Left ventricle myocardium inferior (tissue), 1 donor: ENCODE results near the gene SLC26A9. TPM values are rescaled to one million over a fixed set of nuclear protein-coding genes. Genes with fewer than 3 reads are reported as not detected.

Experiments
- DNase-seq: peaks from one replicate; pipeline ENCODE4 v3.0.0-alpha.2; 2020
- H3K27ac ChIP-seq: fragments of 200-600 bp; replicated peaks from 2 replicates; pipeline ENCODE4 v1.8.0; 2021
- H3K27me3 ChIP-seq: fragments of 200-600 bp; 2 replicates; pipeline ENCODE4 v1.8.0; 2021; ENCODE audit warnings: low read depth
- H3K36me3 ChIP-seq: fragments of 200-600 bp; 2 replicates; pipeline ENCODE4 v1.8.0; 2021
- H3K4me1 ChIP-seq: fragments of 200-600 bp; 2 replicates; pipeline ENCODE4 v1.8.0; 2021
- H3K4me3 ChIP-seq: fragments of 200-600 bp; 2 replicates; pipeline ENCODE4 v1.8.0; 2021; ENCODE audit warnings: mild to moderate bottlenecking, moderate library complexity
- H3K9me3 ChIP-seq: fragments of 200-600 bp; replicated peaks from 2 replicates; pipeline ENCODE4 v1.8.0; 2021
- intact Hi-C: fragments of 100-400 bp; cut with micrococcal nuclease; formaldehyde crosslinking; loops from one replicate; pipeline ENCODE4 v1.11.0; 2022
- total RNA-seq: library from RNA; stranded (reverse); fragmentation: NEBNext Ultra II Directional; extraction: Animal tissue kit (Norgen Biotek cat#: 25700); gene quantifications from one replicate; pipeline ENCODE4 v1.2.1, GENCODE V29; 2021
- TF ChIP-seq, protein P1 (sequence below): fragments of 200-600 bp; IDR thresholded peaks from 2 replicates; pipeline ENCODE4 v1.8.0; 2021; ENCODE audit warnings: antibody characterized with exemption, mild to moderate bottlenecking, borderline replicate concordance
- donor health status: DM: no; HTN: yes; CAD: no; lungs with severe emphysema.

Gene SLC26A9
- total RNA-seq, 1 donor from 2014 or later, result 35.2 TPM

DNA sequence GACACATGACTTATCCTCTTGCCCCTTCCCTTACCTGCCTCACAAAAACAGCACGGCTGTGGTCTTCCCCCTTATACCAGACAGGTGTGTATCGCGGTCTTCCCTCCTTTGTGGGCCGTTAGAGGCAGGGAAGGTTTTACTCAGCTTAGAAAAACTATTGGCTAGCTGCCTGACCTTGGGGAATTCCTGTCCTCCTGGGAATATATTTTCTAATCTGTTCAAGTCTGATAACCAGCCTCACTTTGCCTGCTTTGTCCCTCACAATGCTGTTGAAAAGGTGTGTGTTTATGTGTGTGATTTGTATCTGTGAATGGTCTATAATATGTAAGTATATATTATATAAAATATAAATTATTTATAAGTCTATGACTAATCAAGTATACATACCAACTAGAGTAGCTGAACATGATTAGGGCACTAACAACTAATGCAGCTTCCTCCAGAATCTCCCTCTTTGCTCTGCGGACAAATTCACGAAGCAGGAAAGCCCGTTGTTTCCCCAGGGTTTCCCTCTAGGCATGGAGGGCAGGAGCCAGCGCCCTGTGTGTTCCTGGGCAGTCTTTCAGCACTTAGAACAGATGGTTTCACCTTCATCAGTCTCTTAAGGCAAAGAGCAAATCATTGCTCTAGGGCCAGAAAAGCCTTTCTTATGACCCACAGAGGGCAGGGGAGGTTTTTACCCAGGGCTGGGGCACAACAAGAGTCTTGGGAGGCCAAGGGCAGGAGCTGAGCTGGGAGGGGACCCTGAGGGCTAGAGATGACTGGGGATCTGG is 25.6 kb downstream of the SLC26A9 start:
- no peaks in the 10 kb centered on the region for H3K36me3 ChIP-seq
- peak overlapping the region; percentile 93 for H3K27ac ChIP-seq
- no peaks in the 10 kb centered on the region for H3K9me3 ChIP-seq
- intact Hi-C loops, result loop anchor here (10.0 kb wide), 1 partner anchor 113 kb away; no protein-coding TSS in a partner anchor
- no peak for DNase-seq
- peaks cover 62% of the 10 kb centered on the region for H3K4me1 ChIP-seq
- TF ChIP-seq, protein P1, sequence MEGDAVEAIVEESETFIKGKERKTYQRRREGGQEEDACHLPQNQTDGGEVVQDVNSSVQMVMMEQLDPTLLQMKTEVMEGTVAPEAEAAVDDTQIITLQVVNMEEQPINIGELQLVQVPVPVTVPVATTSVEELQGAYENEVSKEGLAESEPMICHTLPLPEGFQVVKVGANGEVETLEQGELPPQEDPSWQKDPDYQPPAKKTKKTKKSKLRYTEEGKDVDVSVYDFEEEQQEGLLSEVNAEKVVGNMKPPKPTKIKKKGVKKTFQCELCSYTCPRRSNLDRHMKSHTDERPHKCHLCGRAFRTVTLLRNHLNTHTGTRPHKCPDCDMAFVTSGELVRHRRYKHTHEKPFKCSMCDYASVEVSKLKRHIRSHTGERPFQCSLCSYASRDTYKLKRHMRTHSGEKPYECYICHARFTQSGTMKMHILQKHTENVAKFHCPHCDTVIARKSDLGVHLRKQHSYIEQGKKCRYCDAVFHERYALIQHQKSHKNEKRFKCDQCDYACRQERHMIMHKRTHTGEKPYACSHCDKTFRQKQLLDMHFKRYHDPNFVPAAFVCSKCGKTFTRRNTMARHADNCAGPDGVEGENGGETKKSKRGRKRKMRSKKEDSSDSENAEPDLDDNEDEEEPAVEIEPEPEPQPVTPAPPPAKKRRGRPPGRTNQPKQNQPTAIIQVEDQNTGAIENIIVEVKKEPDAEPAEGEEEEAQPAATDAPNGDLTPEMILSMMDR, result no peak
- no peaks in the 10 kb centered on the region for H3K27me3 ChIP-seq
- H3K4me3 ChIP-seq, result peak overlapping the region; percentile 51

DNA sequence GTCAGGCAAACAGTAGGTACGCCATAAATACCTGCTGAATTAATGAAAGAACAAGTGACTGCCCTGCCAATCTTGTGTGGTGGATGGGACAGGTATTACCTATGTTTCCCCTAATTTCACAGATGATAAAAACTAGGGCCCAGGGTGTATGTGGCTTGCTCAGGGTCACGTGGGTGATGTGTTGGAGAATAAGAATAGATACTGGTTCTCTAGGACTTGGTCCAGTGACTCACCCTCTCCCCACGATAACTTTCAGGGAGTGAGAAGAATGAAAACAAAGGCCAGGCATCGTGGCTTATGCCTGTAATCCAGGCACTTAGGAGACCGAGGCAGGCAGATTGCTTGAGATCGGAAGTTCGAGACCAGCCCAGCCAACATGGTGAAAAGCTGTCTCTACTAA is 26.7 kb downstream of the SLC26A9 start:
- Histone ChIP-seq H3K27ac (peak overlapping the region; percentile 93), H3K4me3 (peak overlapping the region; percentile 51), H3K9me3 (no peaks in the 10 kb centered on the region), H3K4me1 (peaks cover 63% of the 10 kb centered on the region), H3K36me3 (no peaks in the 10 kb centered on the region), H3K27me3 (no peaks in the 10 kb centered on the region)
- TF ChIP-seq, protein P1, result no peak
- DNase-seq, result no peak
- intact Hi-C loops, result loop anchor here (10.0 kb wide), 1 partner anchor 112 kb away; no protein-coding TSS in a partner anchor

DNA sequence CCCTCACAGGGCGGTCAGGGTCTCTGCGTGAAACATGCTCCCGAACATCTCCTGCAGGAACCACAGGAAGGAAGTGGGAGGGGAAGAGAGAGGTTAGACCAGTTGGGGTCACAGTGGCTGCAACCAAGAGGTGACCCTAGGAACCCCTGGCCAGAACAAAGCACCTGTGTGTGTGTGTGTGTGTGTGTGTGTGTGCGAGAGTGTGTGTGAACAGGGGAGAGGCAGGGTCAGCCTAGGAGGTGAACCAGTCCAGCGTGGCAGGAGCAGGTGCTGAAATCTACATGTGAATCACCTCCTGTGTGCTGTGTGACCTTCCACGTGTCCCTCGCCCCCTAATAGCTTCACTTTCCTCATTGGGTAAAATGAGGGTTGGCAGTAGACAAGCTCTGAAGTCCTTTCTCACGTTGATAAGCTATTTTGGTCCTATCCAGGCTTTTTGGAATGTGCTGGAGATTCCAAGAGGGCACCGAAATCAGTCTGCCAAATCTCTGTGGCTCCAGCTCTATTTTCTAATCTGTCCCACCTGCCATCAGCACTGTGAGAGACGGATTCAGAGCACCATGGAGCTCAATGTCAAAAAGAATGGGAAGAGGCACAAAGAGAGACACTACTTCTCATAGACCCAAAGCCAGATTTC is 27.8 kb downstream of the SLC26A9 start:
- Histone ChIP-seq H3K27ac (peak overlapping the region; percentile 93), H3K27me3 (no peaks in the 10 kb centered on the region)

DNA sequence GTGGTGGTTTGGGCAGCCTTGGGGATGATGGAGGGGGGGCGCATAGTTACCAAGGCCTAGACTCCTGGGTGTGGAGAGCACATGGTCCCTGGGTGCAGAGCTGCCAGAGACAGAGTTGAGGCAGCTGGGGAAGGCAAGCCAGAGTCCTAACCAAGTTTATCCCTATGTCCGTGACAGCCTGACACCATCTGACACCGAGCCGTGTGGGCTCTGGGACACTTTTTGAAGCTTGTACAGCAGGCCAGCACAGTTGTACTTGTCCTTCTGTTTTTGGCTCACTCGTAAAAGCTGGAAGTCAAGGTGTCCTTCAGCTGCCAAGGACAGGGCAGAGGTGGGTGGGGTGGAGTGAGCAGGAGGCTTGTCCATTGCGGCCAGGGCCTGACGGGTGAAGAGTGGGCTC is 28.5 kb downstream of the SLC26A9 start:
- intact Hi-C loops, result loop anchor here (10.0 kb wide), 1 partner anchor 110 kb away; no protein-coding TSS in a partner anchor
- Histone ChIP-seq H3K9me3 (no peaks in the 10 kb centered on the region), H3K27ac (peak overlapping the region; percentile 93), H3K4me3 (no peak overlapping the region), H3K36me3 (no peaks in the 10 kb centered on the region), H3K27me3 (no peaks in the 10 kb centered on the region), H3K4me1 (peaks cover 49% of the 10 kb centered on the region)
- DNase-seq, result peak; percentile 44
- TF ChIP-seq, protein P1, result no peak

More for the DNA sequence above, 27.8 kb downstream of the SLC26A9 start:
- intact Hi-C loops, result loop anchor here (10.0 kb wide), 1 partner anchor 111 kb away; no protein-coding TSS in a partner anchor
- TF ChIP-seq, protein P1, result no peak
- H3K36me3 ChIP-seq, result no peaks in the 10 kb centered on the region
- DNase-seq, result peak; percentile 39
- H3K4me3 ChIP-seq, result peak overlapping the region; percentile 51
- H3K9me3 ChIP-seq, result no peaks in the 10 kb centered on the region
- peaks cover 56% of the 10 kb centered on the region for H3K4me1 ChIP-seq

DNA sequence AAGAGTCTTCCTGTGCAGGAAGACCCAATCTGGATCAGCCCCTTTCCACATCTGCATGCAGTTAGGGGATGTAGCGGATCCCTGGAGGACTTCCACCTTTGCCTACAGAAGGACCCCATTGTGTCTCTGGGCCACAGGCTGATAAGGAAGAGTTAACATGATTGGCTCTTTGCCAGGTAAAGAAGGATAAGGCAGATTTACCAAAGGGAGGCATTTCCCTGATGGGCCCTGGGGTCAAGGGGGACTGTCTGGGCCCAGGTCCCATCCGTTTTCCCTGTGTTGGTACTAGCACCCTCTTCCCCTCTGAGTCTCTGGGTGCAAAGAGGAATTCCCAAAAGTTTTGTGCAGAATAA is 29.1 kb downstream of the SLC26A9 start:
- DNase-seq, result no peak
- Histone ChIP-seq H3K27me3 (no peaks in the 10 kb centered on the region), H3K36me3 (no peaks in the 10 kb centered on the region), H3K27ac (peak overlapping the region; percentile 93), H3K9me3 (no peaks in the 10 kb centered on the region), H3K4me1 (peaks cover 43% of the 10 kb centered on the region), H3K4me3 (no peak overlapping the region)
- TF ChIP-seq, protein P1, result no peak
- intact Hi-C loops, result loop anchor here (10.0 kb wide), 1 partner anchor 109 kb away; no protein-coding TSS in a partner anchor
